Left lung (tissue), 10 donors: Measurements from ENCODE around the gene EXPH5. TPM values are rescaled to one million over a fixed set of nuclear protein-coding genes. Genes with fewer than 3 reads are reported as not detected.

Experiments used
- ATAC-seq: fragments of 200-7000 bp; cut with Tn5 transposase; one replicate; pipeline ENCODE4 v1.9.1; 2020; ENCODE audit warnings: moderate library complexity
- DNase-seq, 4 donors: peaks; one replicate each; pipeline ENCODE4 v3.0.0-alpha.2; 2013 to 2020
- H3K27ac ChIP-seq, 2 donors: fragments of 200-600 bp; sonication (generic) in 1 of 2; one replicate each; pipeline versions ENCODE4 v1.5.0 to v1.8.0; 2020 to 2021
- H3K27me3 ChIP-seq, 2 donors: fragments of 200-600 bp; sonication (generic) in 1 of 2; one replicate each; pipeline versions ENCODE4 v1.5.0 to v1.8.0; 2020 to 2021
- H3K36me3 ChIP-seq, 2 donors: fragments of 200-600 bp; sonication (generic) in 1 of 2; one replicate each; pipeline versions ENCODE4 v1.5.0 to v1.8.0; 2020 to 2021
- H3K4me1 ChIP-seq, 2 donors: fragments of 200-600 bp; one replicate each; pipeline ENCODE4 v1.8.0; 2021
- H3K4me3 ChIP-seq, 2 donors: fragments of 200-600 bp; sonication (generic) in 1 of 2; one replicate each; pipeline versions ENCODE4 v1.5.0 to v1.8.0; 2020 to 2021; ENCODE audit warnings: mild to moderate bottlenecking in 1 of 2
- H3K9me3 ChIP-seq, 2 donors: fragments of 200-600 bp; sonication (generic) in 1 of 2; one replicate each; pipeline versions ENCODE4 v1.5.0 to v1.8.0; 2020 to 2021
- intact Hi-C, 2 donors: fragments of 100-400 bp; cut with DNase I; formaldehyde crosslinking; loops; one replicate each; pipeline versions ENCODE4 v1.11.2 to v1.14.2; 2022
- polyA plus RNA-seq, 6 donors: library from polyadenylated mRNA; unstranded; fragments of 120-200 nt; gene quantifications; one replicate each; pipeline ENCODE4 v1.2.1, GENCODE V29; 2013; ENCODE audit not compliant: insufficient read length in 6 of 6
- total RNA-seq, 2 donors: library from RNA; stranded (reverse); fragmentation: NEBNext Ultra II Directional; extraction: Animal tissue kit (Norgen Biotek cat#: 25700); gene quantifications; one replicate each; pipeline ENCODE4 v1.2.1, GENCODE V29; 2021
- TF ChIP-seq, protein P1 (sequence below), 2 donors: fragments of 200-600 bp; sonication (generic) in 1 of 2; IDR thresholded peaks; one replicate each; pipeline versions ENCODE4 v1.5.0 to v1.8.0; 2021; ENCODE audit warnings: antibody characterized with exemption in 2 of 2
- donor health status: DM: no; HTN: yes; CAD: no.
- donor health status: DM: no; HTN: no; CAD: no.

Gene EXPH5
- total and polyA plus RNA-seq, 8 donors, result 7.4 to 31.7 (median 9.6) TPM

DNA sequence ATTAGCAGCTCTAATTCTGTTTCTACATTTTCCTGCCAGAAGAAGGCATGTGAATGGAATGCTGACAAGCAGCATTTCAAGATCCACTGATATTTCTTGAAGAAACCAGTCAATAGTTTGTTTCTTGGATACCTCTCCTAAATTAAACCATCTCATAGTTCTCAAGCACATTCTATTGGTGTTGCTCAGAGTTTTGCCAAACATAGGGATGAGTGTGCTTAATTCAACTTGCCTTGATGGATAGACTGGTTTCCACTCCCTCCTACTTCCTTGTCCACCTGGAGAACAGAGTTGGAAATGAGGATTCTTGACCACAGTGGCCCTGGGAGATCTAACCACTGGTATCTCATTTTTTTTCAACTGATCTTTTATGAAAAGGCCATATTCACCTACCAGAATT is 41.5 kb upstream of the EXPH5 start:
- DNase-seq (no peak), ATAC-seq (peak; percentile 89)
- no peaks in the 10 kb centered on the region for H3K27me3 ChIP-seq
- no peaks in the 10 kb centered on the region for H3K36me3 ChIP-seq
- H3K4me3 ChIP-seq, result no peak overlapping the region
- intact Hi-C loops, result no loop called here
- H3K9me3 ChIP-seq, result no peaks in the 10 kb centered on the region
- H3K27ac ChIP-seq, result no peak overlapping the region
- TF ChIP-seq, protein P1, sequence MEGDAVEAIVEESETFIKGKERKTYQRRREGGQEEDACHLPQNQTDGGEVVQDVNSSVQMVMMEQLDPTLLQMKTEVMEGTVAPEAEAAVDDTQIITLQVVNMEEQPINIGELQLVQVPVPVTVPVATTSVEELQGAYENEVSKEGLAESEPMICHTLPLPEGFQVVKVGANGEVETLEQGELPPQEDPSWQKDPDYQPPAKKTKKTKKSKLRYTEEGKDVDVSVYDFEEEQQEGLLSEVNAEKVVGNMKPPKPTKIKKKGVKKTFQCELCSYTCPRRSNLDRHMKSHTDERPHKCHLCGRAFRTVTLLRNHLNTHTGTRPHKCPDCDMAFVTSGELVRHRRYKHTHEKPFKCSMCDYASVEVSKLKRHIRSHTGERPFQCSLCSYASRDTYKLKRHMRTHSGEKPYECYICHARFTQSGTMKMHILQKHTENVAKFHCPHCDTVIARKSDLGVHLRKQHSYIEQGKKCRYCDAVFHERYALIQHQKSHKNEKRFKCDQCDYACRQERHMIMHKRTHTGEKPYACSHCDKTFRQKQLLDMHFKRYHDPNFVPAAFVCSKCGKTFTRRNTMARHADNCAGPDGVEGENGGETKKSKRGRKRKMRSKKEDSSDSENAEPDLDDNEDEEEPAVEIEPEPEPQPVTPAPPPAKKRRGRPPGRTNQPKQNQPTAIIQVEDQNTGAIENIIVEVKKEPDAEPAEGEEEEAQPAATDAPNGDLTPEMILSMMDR (IDR thresholded peaks at IDR 0.05), result no peak
- no peaks in the 10 kb centered on the region for H3K4me1 ChIP-seq

DNA sequence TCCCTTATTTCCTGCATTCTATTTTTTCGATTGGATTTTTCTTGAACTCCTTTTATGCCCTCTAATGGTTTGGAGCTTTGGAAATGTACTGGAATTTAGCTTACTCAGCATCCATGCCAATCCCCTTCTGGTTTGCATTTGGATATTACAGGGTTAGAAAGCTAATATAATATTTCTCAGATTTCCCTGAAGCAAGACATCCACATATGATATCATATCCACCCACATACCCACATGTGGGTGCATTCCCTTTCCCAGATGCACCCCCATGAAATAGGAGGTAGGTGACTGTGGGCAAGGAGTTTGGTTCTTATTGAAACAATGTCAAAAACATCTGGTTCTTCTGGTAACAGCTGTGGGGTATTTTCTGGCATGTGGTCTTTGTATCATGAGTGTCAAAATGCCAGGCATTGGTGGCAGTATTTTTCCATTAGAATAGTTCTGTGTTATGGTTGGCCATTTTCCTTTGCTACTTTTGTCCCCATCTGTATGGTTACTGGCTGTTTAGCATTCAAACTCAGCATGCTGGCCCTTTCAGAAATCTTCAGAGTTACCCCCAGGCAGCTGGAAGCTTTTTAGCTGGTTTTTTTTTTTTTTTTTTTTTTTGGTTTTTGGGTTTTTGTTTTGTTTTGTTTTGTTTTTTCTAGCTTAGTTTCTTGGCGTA is 38.6 kb upstream of the EXPH5 start:
- ATAC-seq (no peak), DNase-seq (no peak)
- H3K9me3 ChIP-seq, result peaks cover 0 to 11% of the 10 kb centered on the region in 2 donors
- no peaks in the 10 kb centered on the region for H3K36me3 ChIP-seq
- intact Hi-C loops, result no loop called here
- no peaks in the 10 kb centered on the region for H3K4me1 ChIP-seq
- no peaks in the 10 kb centered on the region for H3K27me3 ChIP-seq
- H3K4me3 ChIP-seq, result no peak overlapping the region
- TF ChIP-seq, protein P1 (IDR thresholded peaks at IDR 0.05), result no peak
- no peak overlapping the region for H3K27ac ChIP-seq

DNA sequence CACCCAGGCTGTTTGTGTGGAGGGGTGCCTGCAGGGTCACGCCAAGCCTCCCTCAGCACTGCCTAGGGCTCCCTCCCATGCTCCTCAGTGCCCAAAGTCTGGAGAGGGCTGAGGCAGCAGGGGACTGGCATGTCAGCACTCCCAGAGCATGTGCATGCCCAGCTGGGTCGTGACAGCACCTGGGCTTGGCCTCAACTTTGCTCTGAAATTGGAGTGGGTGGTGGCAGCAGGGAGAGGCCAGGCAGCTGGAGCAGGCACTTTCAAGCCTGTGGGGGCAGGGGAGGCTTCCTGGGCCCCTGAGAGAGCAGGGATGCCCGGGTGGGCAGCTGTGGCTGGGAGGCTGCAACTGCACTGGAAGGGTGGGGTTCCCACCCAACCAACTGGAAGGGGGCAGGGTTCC is 35.7 kb upstream of the EXPH5 start:
- no peaks in the 10 kb centered on the region for H3K27me3 ChIP-seq
- intact Hi-C loops, result no loop called here
- no peak for ATAC-seq

DNA sequence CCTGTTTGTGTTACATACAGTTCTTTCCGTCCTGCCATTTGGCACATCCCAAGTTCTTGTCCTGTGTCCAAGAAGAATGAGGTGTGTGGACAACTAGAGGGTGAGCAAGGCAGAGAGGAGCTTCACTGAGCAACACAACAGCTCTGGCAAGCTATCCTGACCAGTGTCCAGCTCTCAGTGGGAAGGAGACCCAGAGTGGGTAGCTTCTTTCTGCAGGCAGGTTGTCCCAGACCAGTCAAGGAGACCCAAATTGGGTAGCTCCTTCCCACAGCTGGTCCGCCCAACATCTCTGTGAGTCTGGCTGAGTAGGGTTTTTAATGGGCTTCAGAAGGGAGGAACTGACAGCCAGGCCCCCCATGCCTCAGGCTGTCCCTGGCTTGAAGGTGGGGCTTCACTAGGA is 35.2 kb upstream of the EXPH5 start:
- no peaks in the 10 kb centered on the region for H3K4me1 ChIP-seq
- H3K4me3 ChIP-seq, result no peak overlapping the region
- ATAC-seq, result no peak
- H3K27me3 ChIP-seq, result no peaks in the 10 kb centered on the region
- no peak overlapping the region for H3K27ac ChIP-seq
- intact Hi-C loops, result no loop called here
- DNase-seq, result no peak
- H3K9me3 ChIP-seq, result peaks cover 0 to 11% of the 10 kb centered on the region in 2 donors
- TF ChIP-seq, protein P1 (IDR thresholded peaks at IDR 0.05), result no peak
- H3K36me3 ChIP-seq, result no peaks in the 10 kb centered on the region

More for the DNA sequence above, 35.7 kb upstream of the EXPH5 start:
- no peak for DNase-seq
- no peak overlapping the region for H3K27ac ChIP-seq
- H3K9me3 ChIP-seq, result peaks cover 0 to 11% of the 10 kb centered on the region in 2 donors
- no peaks in the 10 kb centered on the region for H3K4me1 ChIP-seq
- H3K4me3 ChIP-seq, result no peak overlapping the region
- no peaks in the 10 kb centered on the region for H3K36me3 ChIP-seq
- TF ChIP-seq, protein P1 (IDR thresholded peaks at IDR 0.05), result no peak

DNA sequence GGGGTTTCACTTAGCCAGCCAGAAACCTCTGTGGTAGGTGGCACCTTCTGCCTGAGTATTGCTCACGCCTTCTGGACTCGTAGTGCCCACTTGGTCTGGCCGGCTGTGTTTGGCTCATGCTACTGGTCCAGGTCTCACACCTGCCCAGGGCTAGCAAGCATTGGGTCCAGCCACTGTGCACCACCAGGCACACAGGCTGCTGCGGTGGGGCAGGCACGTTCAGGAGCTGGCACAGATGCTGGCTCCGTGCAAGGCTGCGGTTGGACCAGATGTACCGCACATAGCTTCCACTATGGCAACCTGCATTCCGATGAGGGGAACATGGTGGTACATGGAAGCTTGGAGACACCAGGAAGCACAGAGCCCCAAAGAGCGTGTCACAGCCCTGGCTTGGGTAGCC is 34.8 kb upstream of the EXPH5 start:
- Histone ChIP-seq H3K27me3 (no peaks in the 10 kb centered on the region), H3K4me1 (no peaks in the 10 kb centered on the region), H3K36me3 (no peaks in the 10 kb centered on the region), H3K4me3 (no peak overlapping the region), H3K9me3 (peaks cover 0 to 11% of the 10 kb centered on the region in 2 donors), H3K27ac (no peak overlapping the region)
- intact Hi-C loops, result no loop called here
- ATAC-seq, result no peak
- no peak for DNase-seq
- TF ChIP-seq, protein P1 (IDR thresholded peaks at IDR 0.05), result no peak
